HG02798 (cell line): ENCODE results near the gene CUX1.
"Not testable (repeated sequence)": the region's sequence is repeated elsewhere in the genome, so short reads cannot be mapped to it uniquely, and the experiment has no call there.

Source experiments
- ATAC-seq: cut with Tn5 transposase; IDR thresholded peaks from one replicate; pipeline ENCODE4 v1.9.1; 2021; ENCODE audit warnings: mild to moderate bottlenecking; ENCODE audit not compliant: unreplicated experiment, poor library complexity

Gene CUX1

DNA sequence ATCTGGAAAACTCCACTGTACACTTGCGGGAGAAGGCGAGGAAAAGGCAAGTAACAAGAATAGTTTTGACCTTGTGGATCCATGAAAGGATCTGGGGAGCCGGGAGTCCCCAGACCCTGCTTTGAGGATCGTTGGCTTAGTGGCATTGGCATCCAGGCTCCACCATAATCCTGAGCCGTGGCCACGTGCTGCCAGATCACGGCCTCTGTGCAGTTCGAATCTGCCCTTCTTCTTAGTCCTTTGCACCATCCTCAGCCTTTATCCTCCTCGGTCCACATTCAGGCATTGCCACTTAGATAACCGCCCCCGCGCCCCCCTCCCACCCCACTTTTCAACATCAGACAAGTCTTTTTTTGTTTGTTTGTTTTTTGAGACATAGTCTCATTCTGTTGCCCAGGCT, 201.4 kb downstream of the CUX1 start:
- ATAC-seq = no peak

DNA sequence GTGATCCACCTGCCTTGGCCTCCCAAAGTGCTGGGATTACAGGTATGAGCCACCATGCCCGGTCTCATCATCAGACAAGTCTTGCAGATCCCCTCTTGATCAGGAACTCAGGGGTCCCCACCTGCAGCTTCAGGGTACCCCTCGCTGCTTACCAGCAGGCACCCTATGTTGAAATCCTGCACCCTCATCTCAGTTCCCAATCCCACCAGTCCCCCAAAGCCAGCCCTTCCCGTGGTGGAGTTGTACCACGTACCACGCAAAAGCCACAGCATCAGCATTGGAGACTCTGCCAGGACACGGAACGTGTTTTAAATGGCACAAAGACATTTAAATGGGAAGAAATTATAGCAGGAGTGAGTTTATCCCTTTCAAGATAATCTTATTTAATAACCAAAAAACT, 202.0 kb downstream of the CUX1 start:
- ATAC-seq = no peak

GRCh38 chr7:102021841-102022618, 204.6 kb downstream of the CUX1 start:
- ATAC-seq = no peak

GRCh38 chr7:102024005-102024768, 206.8 kb downstream of the CUX1 start:
- ATAC-seq = no peak

DNA sequence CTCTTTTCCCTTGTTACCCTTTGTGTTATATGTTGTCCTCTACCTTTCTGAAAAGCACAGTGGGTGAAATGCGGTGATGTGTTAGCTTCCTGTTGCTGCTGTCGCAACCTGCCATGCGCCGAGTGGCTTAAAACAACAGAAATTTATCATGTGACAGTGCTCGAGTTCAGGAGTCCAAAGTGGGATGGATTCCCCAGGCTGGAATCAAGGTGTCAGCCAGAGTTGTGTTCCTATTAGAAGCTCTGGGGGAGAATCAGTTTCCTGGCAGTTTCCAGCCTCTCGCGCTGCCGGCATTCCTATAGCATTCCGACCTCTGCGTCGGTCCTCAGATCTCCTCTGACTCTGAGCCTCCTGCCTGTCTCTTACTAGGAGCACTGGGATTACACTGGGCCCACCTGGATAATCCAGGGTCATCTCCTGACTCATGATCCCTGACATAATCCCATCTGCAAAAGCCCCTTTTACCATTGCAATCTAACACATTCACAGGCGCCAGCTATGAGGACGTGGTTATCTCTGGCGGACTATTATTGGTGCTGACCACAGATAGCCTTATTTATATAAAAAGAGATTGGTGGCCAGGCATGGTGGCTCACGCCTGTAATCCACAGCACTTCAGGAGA, 207.5 kb downstream of the CUX1 start:
- ATAC-seq = no peak

GRCh38 chr7:102025777-102026176, 208.4 kb downstream of the CUX1 start:
- not testable (repeated sequence) for ATAC-seq

DNA sequence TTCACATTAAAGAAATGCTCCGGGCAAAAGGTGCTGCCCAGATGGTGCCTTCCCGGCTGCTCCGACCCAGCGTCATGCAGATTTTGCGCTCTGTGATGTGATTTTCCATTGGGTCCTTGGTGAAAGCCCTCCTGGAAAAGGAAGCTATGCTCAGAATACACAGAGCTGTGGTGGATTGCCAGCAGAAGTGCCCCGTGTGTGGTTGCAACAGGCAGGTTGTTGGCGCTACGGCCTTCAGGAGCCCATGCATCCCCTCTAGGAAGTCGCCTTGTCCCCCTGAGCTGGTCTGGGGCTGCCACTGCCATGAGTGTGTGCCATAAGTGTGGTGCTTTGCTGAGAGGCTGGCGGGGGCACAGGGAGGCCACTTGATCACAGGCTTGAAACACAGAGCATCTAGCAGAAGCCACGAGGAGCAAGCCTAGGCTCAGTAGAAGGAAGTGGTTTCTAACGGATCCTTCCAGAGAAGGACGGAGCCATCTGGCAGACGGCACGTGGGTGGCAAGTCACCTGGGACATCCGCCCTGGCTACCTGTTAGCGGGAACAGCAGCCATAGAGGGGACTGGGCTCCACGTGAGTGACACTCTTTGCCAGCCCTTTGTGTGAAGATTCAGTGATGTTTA, 210.9 kb downstream of the CUX1 start:
- no peak for ATAC-seq

DNA sequence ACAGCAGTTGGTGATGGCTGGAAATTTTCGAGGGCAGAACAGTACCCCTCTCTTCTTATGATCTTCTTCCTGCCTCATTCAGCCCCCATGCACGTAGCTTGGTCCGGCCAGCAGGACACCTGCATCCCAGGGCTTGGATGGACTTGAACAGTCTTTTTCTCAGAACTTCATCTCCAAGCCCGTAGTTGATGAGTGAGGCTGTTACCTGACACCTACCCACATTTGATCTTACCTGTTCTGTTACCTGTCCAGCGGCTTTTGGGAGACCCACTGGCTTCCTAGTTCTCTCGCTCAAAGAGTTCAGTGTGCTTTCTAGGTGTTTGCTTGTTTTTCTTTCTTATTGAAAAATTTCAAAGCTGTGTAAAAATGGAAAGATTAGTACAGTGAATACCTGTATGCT, 212.2 kb downstream of the CUX1 start:
- no peak for ATAC-seq

GRCh38 chr7:102030696-102031095, 213.3 kb downstream of the CUX1 start:
- ATAC-seq = no peak

- no peak for ATAC-seq
Measured at GRCh38 chr7:102036958-102037357, 219.5 kb downstream of the CUX1 start.

DNA sequence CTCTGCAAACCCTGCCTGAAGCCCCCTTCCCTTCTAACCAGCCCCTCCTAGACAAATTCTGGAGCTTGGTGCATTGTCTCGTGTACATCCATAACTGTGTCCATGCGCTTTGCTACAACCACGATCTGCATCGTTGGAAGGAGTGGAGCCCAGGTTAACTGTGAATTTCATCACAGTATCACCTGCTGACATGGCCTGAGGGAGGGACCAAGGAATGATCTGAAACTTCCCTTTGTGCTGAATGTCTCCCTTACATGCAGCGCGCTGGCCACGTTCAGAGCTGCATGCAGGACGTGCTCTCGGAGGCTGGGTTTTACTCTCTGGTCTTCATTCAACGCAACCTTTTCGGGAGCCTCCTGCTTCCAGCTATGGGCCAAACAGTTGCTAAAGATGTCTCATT, 222.3 kb downstream of the CUX1 start:
- no peak for ATAC-seq

DNA sequence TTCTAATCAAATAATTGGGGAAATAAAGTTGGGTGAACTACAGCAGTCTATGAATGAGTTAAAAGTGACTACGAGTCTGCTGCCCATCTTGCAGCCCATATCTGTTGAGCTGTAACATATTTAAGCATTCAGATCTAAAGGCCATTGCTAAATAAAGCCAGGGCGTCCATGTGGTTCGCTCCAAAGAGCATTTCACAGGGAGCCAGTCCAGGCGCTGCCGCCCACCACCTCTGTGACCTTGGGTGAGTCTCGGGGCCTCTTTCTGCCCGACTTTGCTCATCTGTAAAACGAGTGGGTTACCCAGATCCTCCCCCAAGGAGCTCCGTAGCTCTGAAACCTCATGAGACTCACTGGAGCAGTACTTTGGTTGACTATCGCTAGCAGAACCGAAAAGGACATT, 223.1 kb downstream of the CUX1 start:
- ATAC-seq = no peak

- ATAC-seq = no peak
Measured at GRCh38 chr7:102042016-102042656, 224.7 kb downstream of the CUX1 start.

DNA sequence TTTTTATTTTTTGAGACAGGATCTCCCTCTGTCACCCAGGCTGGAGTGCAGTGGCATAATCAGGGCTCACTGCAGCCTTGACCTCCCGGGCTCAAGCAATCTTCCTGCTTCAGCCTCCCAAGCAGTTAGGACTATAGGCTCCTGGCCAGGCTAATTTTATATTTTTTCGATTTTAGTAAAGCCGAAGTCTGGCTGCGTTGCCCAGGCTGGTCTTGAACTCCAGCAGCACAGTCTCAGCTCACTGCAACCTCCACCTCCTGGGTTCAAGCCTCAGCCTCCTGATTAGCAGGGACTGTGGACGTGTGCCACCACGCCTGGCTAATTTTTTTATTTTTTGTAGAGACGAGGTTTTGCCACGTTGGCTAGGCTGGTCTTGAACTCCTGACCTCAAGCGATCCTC, 225.4 kb downstream of the CUX1 start:
- not testable (repeated sequence) for ATAC-seq

DNA sequence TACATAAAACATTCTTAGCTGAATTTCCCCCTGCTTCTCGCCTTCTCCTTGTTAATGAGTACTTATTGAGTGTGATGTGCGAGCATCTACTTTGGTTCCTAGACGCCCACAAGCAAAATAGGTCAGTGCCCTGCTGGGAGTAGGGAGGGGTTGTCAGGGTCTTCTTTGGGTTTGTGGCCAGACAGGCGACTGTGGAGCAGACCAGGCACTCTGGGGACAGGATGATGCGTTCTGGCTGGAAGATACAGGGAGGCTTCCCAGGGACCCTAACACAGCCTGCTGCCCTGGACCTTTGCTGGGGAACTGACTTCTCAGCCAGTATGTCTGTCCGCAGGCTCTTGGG, 227.2 kb downstream of the CUX1 start:
- no peak for ATAC-seq

DNA sequence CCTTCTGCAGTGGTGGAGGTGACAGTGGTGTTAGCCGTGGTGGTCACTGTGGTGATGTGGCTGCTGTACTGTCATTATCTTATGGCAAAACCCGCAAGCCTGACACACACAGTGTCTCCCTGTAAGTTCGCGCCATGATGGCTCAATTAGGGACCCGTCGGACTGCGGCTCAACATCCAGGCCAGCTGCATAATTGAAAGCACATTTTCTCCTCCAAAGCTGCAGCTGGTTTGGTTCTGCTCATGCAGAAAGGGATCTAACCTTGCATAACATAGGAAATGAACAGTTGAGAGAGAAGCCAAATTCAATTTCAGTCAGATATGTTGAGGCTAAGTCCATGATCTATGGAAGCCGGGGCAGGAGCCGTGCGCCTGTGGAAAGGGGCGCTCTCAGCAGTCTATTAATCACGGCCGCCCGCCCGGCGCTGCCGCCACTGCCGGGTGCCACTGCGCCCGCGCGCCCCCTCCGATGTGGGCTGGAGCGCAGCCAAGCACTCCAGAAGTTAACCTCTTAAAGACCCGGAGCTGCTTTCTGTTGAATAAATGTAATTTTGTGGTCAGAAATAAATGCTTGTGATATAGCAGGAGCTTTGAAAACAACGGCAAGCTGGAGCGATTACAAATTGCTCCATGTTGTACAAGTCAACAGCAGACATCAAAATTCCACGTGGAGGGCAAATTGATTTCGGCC, 227.7 kb downstream of the CUX1 start:
- no peak for ATAC-seq

- no peak for ATAC-seq
Measured at GRCh38 chr7:102045681-102046372, 228.4 kb downstream of the CUX1 start.

GRCh38 chr7:102046373-102047117, 229.1 kb downstream of the CUX1 start:
- ATAC-seq = no peak

GRCh38 chr7:102047167-102047566, 229.7 kb downstream of the CUX1 start:
- no peak for ATAC-seq
